Endothelial cell of umbilical vein (primary cell): Measurements from ENCODE around the gene SLC38A2. TPM values are rescaled to one million over a fixed set of nuclear protein-coding genes. Genes with fewer than 3 reads are reported as not detected.

Experiments
- BruUV-seq: library from RNA; stranded (reverse); fragments of 400-500 nt; replicated peaks from 2 replicates; lab custom pipeline; 2021; lab: Mats Ljungman, UMichigan
- CTCF ChIA-PET: fragments of 300-600, 350-600 bp; sonication (Branson Sonifier 250); formaldehyde crosslinking; loops from one replicate; lab custom pipeline; 2021; ENCODE audit warnings: antibody characterized with exemption, inconsistent platforms; lab: Charles Lee
- POLR2A ChIA-PET: fragments of 300-600, 350-600 bp; sonication (Branson Sonifier 250); formaldehyde crosslinking; loops from one replicate; lab custom pipeline; 2021; ENCODE audit warnings: antibody characterized with exemption, inconsistent platforms; lab: Charles Lee
- DNase-seq: peaks from one replicate; pipeline ENCODE4 v3.0.0-alpha.2; 2011; ENCODE audit warnings: low read depth, low spot score
- FAIRE-seq: peaks from 2 replicates; lab custom pipeline; 2011; peaks lifted over from hg19 to GRCh38; lab: Jason Lieb, UNC
- H2AFZ ChIP-seq: 2 replicates; pipeline ENCODE4 v1.6.0; 2012; ENCODE audit warnings: low read depth, low read length, control low read depth, inconsistent platforms
- H3K27ac ChIP-seq: 2 replicates; pipeline ENCODE4 v1.5.1; 2011; ENCODE audit warnings: low read depth, mild to moderate bottlenecking, control low read depth, low read length, moderate library complexity; ENCODE audit not compliant: insufficient read depth
- H3K27me3 ChIP-seq, 2 experiments: 2 replicates each; pipeline versions ENCODE4 v1.6.0 to v1.6.1; 2011; ENCODE audit warnings: low read length in 2 of 2, mixed read lengths in 1 of 2; ENCODE audit not compliant: control insufficient read depth in 2 of 2, insufficient read depth in 2 of 2
- H3K36me3 ChIP-seq, 2 experiments: 2 replicates in 1 of 2; 3 replicates in 1 of 2; pipeline ENCODE4 v1.5.1; 2011; ENCODE audit warnings: low read length in 2 of 2, mild to moderate bottlenecking in 1 of 2, moderate library complexity in 1 of 2; ENCODE audit not compliant: control insufficient read depth in 2 of 2, insufficient read depth in 2 of 2; ENCODE audit errors: extremely low read depth in 1 of 2
- H3K4me1 ChIP-seq: 3 replicates; pipeline ENCODE4 v1.5.1; 2011; ENCODE audit warnings: mild to moderate bottlenecking, low read length; ENCODE audit not compliant: control insufficient read depth, insufficient read depth; ENCODE audit errors: extremely low read depth
- H3K4me2 ChIP-seq: 2 replicates; pipeline ENCODE4 v1.6.1; 2011; ENCODE audit warnings: low read length, control low read depth, mixed read lengths; ENCODE audit not compliant: insufficient read depth
- H3K4me3 ChIP-seq, 3 experiments: fragments of 200-600 bp in 1 of 3; sonication (generic), shearing (Covaris generic) in 1 of 3; replicated peaks in 1 of 3; 2 replicates each; pipeline ENCODE4 v1.5.1; 2011 to 2016; ENCODE audit warnings: control low read depth in 3 of 3, low read length in 3 of 3, mild to moderate bottlenecking in 2 of 3, inconsistent platforms in 1 of 3, low read depth in 1 of 3, moderate library complexity in 1 of 3; ENCODE audit not compliant: insufficient read depth in 1 of 3
- H3K79me2 ChIP-seq: 2 replicates; pipeline ENCODE4 v1.6.0; 2012; ENCODE audit warnings: low read length, inconsistent platforms; ENCODE audit not compliant: control insufficient read depth, insufficient read depth
- H3K9ac ChIP-seq: replicated peaks from 2 replicates; pipeline ENCODE3; 2011; ENCODE audit warnings: low read length, control low read depth; ENCODE audit not compliant: insufficient read depth; ENCODE audit errors: extremely low read depth
- H3K9me1 ChIP-seq: replicated peaks from 3 replicates; pipeline ENCODE4 v1.6.0; 2011; ENCODE audit warnings: mild to moderate bottlenecking, low read length; ENCODE audit not compliant: control insufficient read depth, insufficient read depth; ENCODE audit errors: extremely low read depth
- H3K9me3 ChIP-seq: replicated peaks from 2 replicates; pipeline ENCODE4 v1.5.1; 2012; ENCODE audit warnings: low read length, inconsistent platforms; ENCODE audit not compliant: control insufficient read depth, insufficient read depth
- H4K20me1 ChIP-seq: replicated peaks from 2 replicates; pipeline ENCODE3; 2011; ENCODE audit warnings: mild to moderate bottlenecking, low read length; ENCODE audit not compliant: control insufficient read depth, insufficient read depth; ENCODE audit errors: extremely low read depth
- EZH2 ChIP-seq: IDR thresholded peaks from 2 replicates; pipeline ENCODE4 v1.6.1; 2012; ENCODE audit warnings: borderline replicate concordance, low read depth, mild to moderate bottlenecking, moderate library complexity, low read length, inconsistent platforms; ENCODE audit not compliant: severe bottlenecking
- FOS ChIP-seq: IDR thresholded peaks from 2 replicates; pipeline ENCODE4 v1.6.1; 2011; ENCODE audit warnings: mild to moderate bottlenecking, low read length, moderate library complexity, borderline replicate concordance; ENCODE audit not compliant: insufficient read depth
- GATA2 ChIP-seq: IDR thresholded peaks from 2 replicates; pipeline ENCODE4 v1.7.0; 2011; ENCODE audit warnings: low read depth, mild to moderate bottlenecking, moderate library complexity, mixed read lengths, low read length; ENCODE audit not compliant: insufficient read length, insufficient read depth
- JUN ChIP-seq: IDR thresholded peaks from 2 replicates; pipeline ENCODE4 v1.6.1; 2011; ENCODE audit warnings: borderline replicate concordance, low read depth; ENCODE audit not compliant: insufficient read length, insufficient read depth
- MAX ChIP-seq: IDR thresholded peaks from 2 replicates; pipeline ENCODE4 v1.6.1; 2011; ENCODE audit not compliant: insufficient read depth, insufficient read length
- MYC ChIP-seq: IDR thresholded peaks from one replicate; pipeline ENCODE4 v1.6.1; 2011; ENCODE audit warnings: mild to moderate bottlenecking, low read depth, low read length
- POLR2A ChIP-seq: IDR thresholded peaks from 2 replicates; pipeline ENCODE4 v1.6.1; 2012; ENCODE audit warnings: low read depth, mild to moderate bottlenecking, control low read depth, low read length
- POLR2AphosphoS5 ChIP-seq: IDR thresholded peaks from 2 replicates; pipeline ENCODE4 v1.6.1; 2012; ENCODE audit warnings: low read depth, mild to moderate bottlenecking, control low read depth, low read length, moderate library complexity; ENCODE audit not compliant: insufficient read depth
- dilution Hi-C: fragments of 300-500 bp; cut with MboI; formaldehyde crosslinking; loops from one replicate; pipeline ENCODE4 v1.15.0; 2019; ENCODE audit warnings: low sequenced_read_pairs; ENCODE audit not compliant: extremely low pct_ligation_motif_present
- intact Hi-C: fragments of 100-400 bp; cut with micrococcal nuclease; formaldehyde crosslinking; loops from one replicate; pipeline ENCODE4 v1.10.0; 2022
- polyA plus RNA-seq, 4 experiments: library from polyadenylated mRNA; depleted of rRNA in 3 of 4; stranded (reverse) in 3 of 4; unstranded in 1 of 4; fragments of >200 nt; gene quantifications; 2 replicates each; pipeline versions ENCODE4 v1.2.1 to v1.2.3, GENCODE V29; 2011 to 2012; ENCODE audit warnings: missing spikeins in 1 of 4
- total RNA-seq: library from RNA; stranded (reverse); gene quantifications from 2 replicates; pipeline ENCODE4 v1.2.3, GENCODE V29; 2021
- TF ChIP-seq, protein P1 (sequence below), 2 donors: IDR thresholded peaks; 1 replicate in 1 of 2; 2 replicates in 1 of 2; pipeline ENCODE4 v1.5.1; 2011; ENCODE audit warnings: low read length in 2 of 2, mild to moderate bottlenecking in 2 of 2, moderate library complexity in 2 of 2, control low read depth in 1 of 2, inconsistent platforms in 1 of 2, low read depth in 1 of 2; ENCODE audit not compliant: insufficient read depth in 1 of 2; ENCODE audit errors: extremely low read depth in 1 of 2

Gene SLC38A2
- total and polyA plus RNA-seq, 2 donors (not counting 3 experiments of a cell fraction or from before 2014, with no cell fraction given): 267 to 427 TPM

- Histone ChIP-seq H3K36me3 (peaks cover 20 to 48% of the 10 kb centered on the region in 2 experiments), H4K20me1 (peaks cover 29% of the 10 kb centered on the region), H3K9me1 (no peaks in the 10 kb centered on the region), H3K9me3 (no peaks in the 10 kb centered on the region), H3K4me2 (no peak overlapping the region), H3K4me1 (peaks cover 2% of the 10 kb centered on the region), H3K27me3 (no peaks in the 10 kb centered on the region), H3K27ac (no peak overlapping the region), H3K9ac (no peak overlapping the region), H3K4me3 (no peak overlapping the region), H2AFZ (no peak overlapping the region), H3K79me2 (peaks cover 2% of the 10 kb centered on the region)
- TF ChIP-seq MYC: no peak
- TF ChIP-seq POLR2A: no peak
- TF ChIP-seq POLR2AphosphoS5: no peak
- TF ChIP-seq JUN: no peak
- TF ChIP-seq EZH2: no peak
- TF ChIP-seq FOS: no peak
- TF ChIP-seq MAX: no peak
- TF ChIP-seq, protein P1, sequence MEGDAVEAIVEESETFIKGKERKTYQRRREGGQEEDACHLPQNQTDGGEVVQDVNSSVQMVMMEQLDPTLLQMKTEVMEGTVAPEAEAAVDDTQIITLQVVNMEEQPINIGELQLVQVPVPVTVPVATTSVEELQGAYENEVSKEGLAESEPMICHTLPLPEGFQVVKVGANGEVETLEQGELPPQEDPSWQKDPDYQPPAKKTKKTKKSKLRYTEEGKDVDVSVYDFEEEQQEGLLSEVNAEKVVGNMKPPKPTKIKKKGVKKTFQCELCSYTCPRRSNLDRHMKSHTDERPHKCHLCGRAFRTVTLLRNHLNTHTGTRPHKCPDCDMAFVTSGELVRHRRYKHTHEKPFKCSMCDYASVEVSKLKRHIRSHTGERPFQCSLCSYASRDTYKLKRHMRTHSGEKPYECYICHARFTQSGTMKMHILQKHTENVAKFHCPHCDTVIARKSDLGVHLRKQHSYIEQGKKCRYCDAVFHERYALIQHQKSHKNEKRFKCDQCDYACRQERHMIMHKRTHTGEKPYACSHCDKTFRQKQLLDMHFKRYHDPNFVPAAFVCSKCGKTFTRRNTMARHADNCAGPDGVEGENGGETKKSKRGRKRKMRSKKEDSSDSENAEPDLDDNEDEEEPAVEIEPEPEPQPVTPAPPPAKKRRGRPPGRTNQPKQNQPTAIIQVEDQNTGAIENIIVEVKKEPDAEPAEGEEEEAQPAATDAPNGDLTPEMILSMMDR (IDR thresholded peaks at IDR 0.05; ENCODE audit: extremely low read depth in 1 of 2, insufficient read depth in 1 of 2, low read depth in 1 of 2, low read length in 2 of 2): no peak
- TF ChIP-seq GATA2: no peak
- ChIA-PET CTCF (interaction anchor here (1.4 kb wide), 1 partner anchor 233 kb away, joined by 5 read pairs; no protein-coding TSS in a partner anchor), POLR2A (interaction anchor here (0.9 kb wide), 1 partner anchor 1026 kb away, joined by 6 read pairs; no protein-coding TSS in a partner anchor)
- FAIRE-seq: no peak
- no peak for DNase-seq
- intact Hi-C loops: loop anchor here (5.0 kb wide), 1 partner anchor 206 kb away; no protein-coding TSS in a partner anchor
- no TSS peak for BruUV-seq
- dilution Hi-C loops: no loop called here
Observed at GRCh38 chr12:46358325-46358700, 14.3 kb downstream of the SLC38A2 start.
